HG02840 (cell line): ENCODE measurements around the gene ADIRF.
"Not testable (repeated sequence)": the region's sequence is repeated elsewhere in the genome, so short reads cannot be mapped to it uniquely, and the experiment has no call there.

Experiments
- ATAC-seq: cut with Tn5 transposase; IDR thresholded peaks from one replicate; pipeline ENCODE4 v1.9.1; 2021; ENCODE audit warnings: mild to moderate bottlenecking, moderate library complexity, moderate number of reproducible peaks; ENCODE audit not compliant: unreplicated experiment, low FRiP score

ADIRF gene

GRCh38 chr10:86945361-86946212 is 22.7 kb upstream of the ADIRF start:
- ATAC-seq, result no peak

- ATAC-seq, result no peak
Observed at GRCh38 chr10:86946213-86947155, 21.8 kb upstream of the ADIRF start.

GRCh38 chr10:86947806-86948205 is 20.5 kb upstream of the ADIRF start:
- not testable (repeated sequence) for ATAC-seq

- no peak for ATAC-seq
Observed at GRCh38 chr10:86950349-86950748, 17.9 kb upstream of the ADIRF start.

GRCh38 chr10:86951184-86951761 is 17.0 kb upstream of the ADIRF start:
- ATAC-seq, result no peak

DNA sequence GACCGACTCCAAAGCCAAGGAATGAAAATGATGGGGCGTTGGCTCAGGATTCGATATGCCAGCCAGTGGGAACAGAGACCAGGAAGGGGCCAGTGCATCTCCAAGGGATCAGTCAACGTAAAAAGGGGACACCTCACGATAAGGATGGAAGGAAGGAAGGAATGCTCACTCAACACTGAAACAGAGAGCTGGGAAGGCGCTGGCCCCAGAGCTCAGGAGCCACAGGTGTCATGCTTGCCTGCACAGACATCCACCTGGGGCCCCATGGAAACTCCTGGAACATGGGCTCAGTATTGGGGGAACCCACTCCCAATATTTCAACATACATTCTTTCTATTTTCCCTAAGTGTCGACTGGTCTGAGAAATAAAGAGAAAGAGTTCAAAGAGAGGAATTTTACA is 16.2 kb upstream of the ADIRF start:
- no peak for ATAC-seq

DNA sequence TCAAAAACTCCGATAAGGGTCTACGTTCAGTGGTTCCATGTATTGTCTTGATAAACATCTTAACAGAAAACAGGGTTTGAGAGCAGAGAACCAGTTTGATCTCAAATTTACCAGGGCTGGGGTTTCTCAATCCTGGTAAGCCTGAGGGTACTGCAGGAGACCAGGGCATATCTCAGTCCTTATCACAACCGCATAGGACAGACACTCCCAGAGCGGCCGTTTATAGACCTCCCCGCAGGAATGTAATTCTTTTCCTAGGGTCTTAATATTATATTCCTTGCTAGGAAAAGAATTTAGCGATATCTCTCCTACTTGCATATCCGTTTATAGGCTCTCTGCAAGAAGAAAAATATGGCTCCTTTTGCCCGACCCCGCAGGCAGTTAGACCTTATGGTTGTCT is 15.6 kb upstream of the ADIRF start:
- ATAC-seq, result not testable (repeated sequence)

DNA sequence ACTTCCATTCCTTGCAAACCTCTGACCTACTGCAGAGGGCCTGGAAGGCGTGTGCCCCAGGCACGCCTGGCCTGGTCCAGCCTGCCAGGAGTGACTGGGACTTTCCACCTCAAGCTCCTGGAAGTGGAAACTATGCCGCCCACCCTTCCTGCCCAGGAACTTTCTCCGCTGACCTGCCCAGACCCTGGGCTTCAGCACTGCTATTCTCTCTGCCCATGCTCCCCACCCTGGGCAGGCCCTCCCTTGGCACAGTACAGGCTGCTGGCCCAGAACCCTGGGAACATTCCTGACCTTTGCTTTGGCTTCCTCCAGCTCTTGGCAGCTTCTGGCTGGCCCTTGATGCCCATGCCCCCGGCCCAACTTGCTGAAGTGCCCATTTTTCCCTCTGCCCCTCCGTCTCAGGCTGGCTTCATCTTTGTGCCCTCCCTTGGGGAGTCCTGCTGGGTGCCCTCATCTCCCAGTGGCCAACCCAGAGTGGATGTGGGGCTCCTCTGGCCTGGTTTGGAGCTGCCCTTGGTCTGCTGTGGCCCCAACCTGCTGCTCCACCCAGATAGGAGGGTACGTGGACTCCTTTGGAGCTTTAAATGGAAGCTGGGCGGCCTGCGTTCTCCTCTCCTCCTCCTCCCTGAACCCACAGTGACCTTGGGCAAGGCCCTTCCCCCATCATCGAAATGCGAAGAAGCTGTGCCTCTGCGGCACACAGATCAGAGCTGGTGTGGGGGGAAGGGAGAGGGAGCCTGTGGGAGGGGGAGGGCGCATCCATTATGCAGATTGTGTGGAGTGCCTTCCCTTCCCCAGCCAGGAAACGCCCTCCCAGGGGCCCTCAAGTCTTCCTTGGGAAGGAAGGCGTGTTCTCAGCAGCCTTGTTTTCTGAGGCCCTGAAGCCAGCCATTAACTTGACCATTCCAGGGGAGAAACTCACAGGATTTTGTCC is 14.3 kb upstream of the ADIRF start:
- no peak for ATAC-seq

DNA sequence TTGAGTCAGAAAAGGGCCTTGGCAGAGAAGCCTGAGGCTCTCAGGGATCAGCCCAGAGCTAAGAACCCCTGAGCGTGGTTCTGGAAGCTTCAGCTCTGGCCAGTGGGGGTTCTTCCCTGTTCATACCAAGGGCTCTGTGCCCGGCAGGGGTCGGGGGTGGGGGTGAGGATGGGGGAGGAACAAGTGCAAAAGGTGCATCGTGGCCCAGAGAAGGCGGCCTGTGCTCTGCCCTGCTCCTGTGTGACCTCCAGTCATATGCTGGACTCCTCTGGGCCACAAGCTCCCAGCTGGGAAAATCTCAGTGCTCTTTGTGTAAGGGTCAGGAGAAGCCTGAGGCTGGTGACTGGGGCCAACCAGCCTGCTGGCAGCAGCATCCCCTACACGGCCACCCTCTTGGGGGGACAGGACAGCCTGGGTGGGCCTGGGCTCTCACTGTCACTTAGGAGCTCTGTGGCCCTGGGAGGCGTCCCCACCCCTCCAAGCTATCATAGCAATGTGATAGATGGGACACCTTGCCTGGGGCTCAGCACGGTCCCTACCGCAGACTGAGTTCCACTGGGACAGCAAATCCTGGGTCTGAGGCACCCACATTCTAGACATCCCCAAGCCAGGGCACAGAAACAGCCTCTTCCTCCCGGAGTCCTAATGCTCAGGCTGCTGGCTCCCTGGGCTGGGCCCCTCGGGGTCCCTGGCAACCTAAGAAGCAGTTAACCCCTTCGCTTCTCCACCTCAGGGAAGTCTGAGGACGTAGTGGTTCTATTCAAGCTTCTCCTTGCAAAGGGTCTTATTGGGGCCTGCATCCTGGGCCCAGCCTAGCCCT is 13.4 kb upstream of the ADIRF start:
- no peak for ATAC-seq

- ATAC-seq, result no peak
Observed at GRCh38 chr10:86955501-86956194, 12.6 kb upstream of the ADIRF start.

DNA sequence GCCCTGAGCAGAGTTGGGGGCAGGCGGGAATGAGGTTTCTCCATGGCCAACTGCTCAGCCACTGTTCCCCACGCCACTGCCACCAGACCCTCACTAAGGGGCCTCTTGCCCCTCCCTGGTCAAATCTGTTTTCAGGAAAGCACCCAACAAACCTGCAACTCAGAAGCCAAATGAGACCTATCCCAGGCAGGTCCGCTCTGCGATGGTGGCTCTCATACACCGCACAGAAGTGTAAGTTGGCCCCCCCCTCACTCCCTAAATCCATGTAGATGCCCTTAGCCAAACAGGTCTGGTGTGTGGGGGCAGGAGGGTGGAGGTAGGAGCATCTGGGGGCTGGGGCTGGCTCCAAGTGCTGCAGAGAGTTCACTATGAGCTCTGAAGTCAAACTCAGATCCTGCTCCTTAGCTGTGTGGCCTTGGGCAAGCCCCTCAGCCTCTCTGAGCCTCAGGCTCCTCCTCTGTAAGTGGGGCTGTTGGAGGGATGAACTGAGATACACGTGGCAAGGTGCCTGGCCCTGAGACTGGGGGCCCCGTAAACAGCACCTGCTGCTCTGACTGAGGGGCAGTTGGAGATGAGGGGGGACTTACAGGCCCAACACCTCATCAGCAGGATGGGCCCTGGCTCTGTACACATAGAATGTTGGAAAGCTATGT is 12.0 kb upstream of the ADIRF start:
- ATAC-seq, result no peak

DNA sequence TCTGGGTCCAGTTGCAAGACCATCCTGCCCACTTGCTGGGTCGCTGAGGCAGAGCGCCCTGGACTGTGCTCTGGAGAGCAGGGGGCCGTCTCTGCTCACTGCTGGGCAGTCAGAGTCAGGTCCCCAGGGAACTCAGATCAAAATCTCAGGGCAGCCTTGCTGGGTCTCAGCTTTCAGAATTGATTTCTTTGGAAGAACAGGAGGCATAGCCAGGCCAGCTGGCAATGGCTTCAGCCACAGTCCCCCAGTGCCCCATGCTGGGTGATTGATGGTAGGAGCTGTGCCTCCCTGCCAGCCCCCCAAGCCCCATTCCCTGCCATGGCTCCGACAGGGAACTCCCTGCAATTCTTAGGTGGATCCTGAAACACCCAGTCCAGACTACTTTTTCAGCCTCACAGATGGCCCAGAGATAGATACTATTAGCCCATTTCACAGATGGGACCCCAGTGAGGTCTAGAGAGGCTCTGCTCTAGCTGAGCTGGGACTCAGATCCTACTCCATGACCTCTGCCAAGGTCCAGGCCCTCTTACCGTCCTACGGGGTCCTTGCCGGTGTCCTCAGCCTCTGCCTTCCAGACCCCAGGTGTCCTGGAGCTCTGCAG is 11.3 kb upstream of the ADIRF start:
- no peak for ATAC-seq

- no peak for ATAC-seq
Observed at GRCh38 chr10:86957471-86958115, 10.7 kb upstream of the ADIRF start, which contains the start of gene MMRN2. TSS of gene MMRN2 (minus strand) at chr10:86957615. CDS start at chr10:86957541, 74 bp downstream.

DNA sequence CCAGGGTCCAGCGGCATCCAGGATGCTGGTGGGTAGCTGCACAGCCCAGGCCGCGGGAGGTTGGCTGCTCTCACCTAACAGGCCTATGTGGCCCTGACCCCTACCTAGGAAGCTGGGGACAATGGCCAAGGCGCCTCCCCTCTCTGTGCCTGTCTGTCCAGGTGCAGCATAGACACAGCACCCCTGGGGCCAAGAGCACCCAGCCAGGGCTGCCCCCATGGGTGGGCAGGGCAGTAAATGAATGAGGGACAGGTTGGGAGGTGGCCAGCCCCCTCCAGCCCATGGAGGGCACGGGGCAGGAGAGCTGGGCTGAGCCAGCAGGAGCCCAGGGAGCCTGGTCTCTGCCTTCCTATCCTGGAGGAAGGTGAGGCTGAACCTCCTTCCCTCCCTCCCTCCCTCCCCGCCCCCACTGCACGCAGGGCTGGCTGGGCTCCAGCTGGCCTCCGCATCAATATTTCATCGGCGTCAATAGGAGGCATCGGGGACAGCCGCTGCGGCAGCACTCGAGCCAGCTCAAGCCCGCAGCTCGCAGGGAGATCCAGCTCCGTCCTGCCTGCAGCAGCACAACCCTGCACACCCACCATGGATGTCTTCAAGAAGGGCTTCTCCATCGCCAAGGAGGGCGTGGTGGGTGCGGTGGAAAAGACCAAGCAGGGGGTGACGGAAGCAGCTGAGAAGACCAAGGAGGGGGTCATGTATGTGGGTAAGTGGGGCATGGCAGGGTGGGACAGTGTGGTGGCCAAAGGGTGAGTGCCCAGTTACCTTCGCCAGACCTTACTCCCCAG is 10.0 kb upstream of the ADIRF start, which contains the start of gene SNCG:
SNCG (plus strand) TSS at position 484 of the 785 bp plus-strand sequence; CDS start at position 583, 99 bp downstream.
- no peak for ATAC-seq

- ATAC-seq, result no peak
Observed at GRCh38 chr10:86958901-86959736, 9.2 kb upstream of the ADIRF start.
